Sigmoid colon (tissue), 7 donors: ENCODE results near the gene ANKH. TPM values are rescaled to one million over a fixed set of nuclear protein-coding genes. Genes with fewer than 3 reads are reported as not detected.
"Not testable (repeated sequence)": the region's sequence is repeated elsewhere in the genome, so short reads cannot be mapped to it uniquely, and the experiment has no call there.

Source experiments
- DNase-seq: peaks from one replicate; pipeline ENCODE4 v3.0.0-alpha.2; 2019
- H3K27ac ChIP-seq, 4 donors: fragments of 200-600 bp; sonication (generic); one replicate each; pipeline ENCODE4 v1.5.1; 2016 to 2019; ENCODE audit warnings: mild to moderate bottlenecking in 1 of 4
- H3K27me3 ChIP-seq, 3 donors: fragments of 200-600 bp; sonication (generic); one replicate each; pipeline ENCODE4 v1.5.1; 2019; ENCODE audit warnings: mild to moderate bottlenecking in 1 of 3
- H3K36me3 ChIP-seq, 4 donors: fragments of 200-600 bp; sonication (generic); one replicate each; pipeline ENCODE4 v1.5.1; 2016 to 2019
- H3K4me1 ChIP-seq, 4 donors: fragments of 200-600 bp; sonication (generic); one replicate each; pipeline ENCODE4 v1.5.1; 2017 to 2019
- H3K4me3 ChIP-seq, 4 donors: fragments of 200-600 bp; sonication (generic); one replicate each; pipeline ENCODE4 v1.5.1; 2017 to 2019; ENCODE audit warnings: mild to moderate bottlenecking in 2 of 4, moderate library complexity in 1 of 4
- H3K9me3 ChIP-seq, 4 donors: fragments of 200-600 bp in 3 of 4; sonication (generic) in 3 of 4; one replicate each; pipeline versions ENCODE4 v1.5.1 to v1.6.1; 2013 to 2019
- CTCF ChIP-seq, 4 experiments: fragments of 450-650 bp in 3 of 4; fragments of 200-600 bp in 1 of 4; IDR thresholded peaks; one replicate each; pipeline ENCODE4 v1.5.1; 2016 to 2019; ENCODE audit warnings: antibody characterized with exemption in 4 of 4, mild to moderate bottlenecking in 3 of 4, moderate library complexity in 2 of 4
- EP300 ChIP-seq, 4 donors: sonication (generic); formaldehyde crosslinking; IDR thresholded peaks; one replicate each; pipeline ENCODE4 v1.6.1; 2017; ENCODE audit warnings: antibody characterized with exemption in 4 of 4
- POLR2A ChIP-seq, 2 donors: fragments of 450-650 bp; IDR thresholded peaks; one replicate each; pipeline ENCODE4 v1.6.1; 2016; ENCODE audit warnings: antibody characterized with exemption in 2 of 2, mild to moderate bottlenecking in 2 of 2, moderate library complexity in 2 of 2
- POLR2AphosphoS5 ChIP-seq, 4 donors: sonication (generic); formaldehyde crosslinking; IDR thresholded peaks; one replicate each; pipeline ENCODE4 v1.6.1; 2017; ENCODE audit warnings: antibody characterized with exemption in 4 of 4
- WGBS, 2 donors: extraction: QIAGEN DNeasy Blood & Tissue Kit; methylation state at CpG; one replicate each; pipeline ENCODE4 v1.1.7; 2013; 5-methylcytosine and 5-hydroxymethylcytosine counted together
- intact Hi-C: fragments of 100-400 bp; cut with DNase I; formaldehyde crosslinking; loops from one replicate; pipeline ENCODE4 v1.15.1; 2023
- polyA plus RNA-seq, 3 donors: library from polyadenylated mRNA; stranded (reverse); fragments of 200-250 nt; gene quantifications; one replicate each; pipeline ENCODE4 v1.2.3, GENCODE V29; 2013
- total RNA-seq, 4 donors: library from RNA; depleted of rRNA; stranded (reverse); fragments of >200 nt; gene quantifications; one replicate each; pipeline ENCODE4 v1.1.0, GENCODE V29; 2016
- donor health status: healthy with polysubstance abuse.
- donor health status: Bipolar disorder and iron deficiency.
- donor health status: healthy.

ANKH gene
- total and polyA plus RNA-seq, 7 donors: 16.4 to 49.9 (median 24.7) TPM

DNA sequence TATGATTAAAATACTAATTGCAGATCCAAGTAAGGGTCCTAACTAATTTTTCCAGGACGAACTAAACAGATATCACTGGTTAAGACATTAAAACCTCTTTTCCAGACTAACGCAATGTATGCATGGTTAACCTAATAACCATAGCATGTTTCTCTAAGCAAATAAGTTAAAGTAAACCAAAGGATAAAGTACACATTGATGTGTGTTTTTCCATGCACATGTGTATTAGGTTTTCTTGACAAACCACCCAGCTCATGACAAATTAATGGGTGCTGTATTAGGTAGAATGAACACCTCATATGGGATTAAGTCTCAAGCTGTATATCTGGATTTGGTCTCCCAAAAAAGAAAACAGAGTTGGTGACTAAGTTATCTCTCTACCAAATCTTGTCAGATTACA, 45.6 kb downstream of the ANKH start:
- no peak for TF ChIP-seq CTCF (IDR thresholded peaks at IDR 0.05)
- TF ChIP-seq POLR2A (IDR thresholded peaks at IDR 0.05): no peak
- no peak for TF ChIP-seq EP300 (IDR thresholded peaks at IDR 0.05)
- TF ChIP-seq POLR2AphosphoS5 (IDR thresholded peaks at IDR 0.05): no peak
- H3K9me3 ChIP-seq: no peaks in the 10 kb centered on the region
- no peaks in the 10 kb centered on the region for H3K36me3 ChIP-seq
- H3K27me3 ChIP-seq: no peaks in the 10 kb centered on the region
- H3K4me3 ChIP-seq: no peak overlapping the region
- no peak for DNase-seq
- no peak overlapping the region for H3K27ac ChIP-seq
- 90 to 95% methylated on average over 2 of the region's 2 CpGs for WGBS, 2 donors
- no peaks in the 10 kb centered on the region for H3K4me1 ChIP-seq
- intact Hi-C loops: no loop called here

GRCh38 chr5:14824499-14824898, 47.1 kb downstream of the ANKH start:
- no peaks in the 10 kb centered on the region for H3K4me1 ChIP-seq
- no peaks in the 10 kb centered on the region for H3K36me3 ChIP-seq
- H3K4me3 ChIP-seq: no peak overlapping the region
- TF ChIP-seq POLR2A (IDR thresholded peaks at IDR 0.05) (no peak), CTCF (IDR thresholded peaks at IDR 0.05) (no peak), POLR2AphosphoS5 (IDR thresholded peaks at IDR 0.05) (no peak), EP300 (IDR thresholded peaks at IDR 0.05) (no peak)
- no peak for DNase-seq
- WGBS, 2 donors: 90 to 95% methylated on average over 3 of the region's 3 CpGs
- H3K27me3 ChIP-seq: no peaks in the 10 kb centered on the region
- H3K27ac ChIP-seq: no peak overlapping the region
- no peaks in the 10 kb centered on the region for H3K9me3 ChIP-seq
- intact Hi-C loops: no loop called here

- Histone ChIP-seq H3K36me3 (no peaks in the 10 kb centered on the region), H3K27me3 (no peaks in the 10 kb centered on the region), H3K4me1 (no peaks in the 10 kb centered on the region), H3K9me3 (no peaks in the 10 kb centered on the region), H3K27ac (no peak overlapping the region), H3K4me3 (no peak overlapping the region)
- WGBS, 2 donors: 76 to 78% methylated on average over 9 of the region's 9 CpGs
- TF ChIP-seq POLR2AphosphoS5 (IDR thresholded peaks at IDR 0.05) (no peak), CTCF (IDR thresholded peaks at IDR 0.05) (no peak), EP300 (IDR thresholded peaks at IDR 0.05) (no peak), POLR2A (IDR thresholded peaks at IDR 0.05) (no peak)
- intact Hi-C loops: no loop called here
- no peak for DNase-seq
Observed at GRCh38 chr5:14821100-14821845, 50.3 kb downstream of the ANKH start.

DNA sequence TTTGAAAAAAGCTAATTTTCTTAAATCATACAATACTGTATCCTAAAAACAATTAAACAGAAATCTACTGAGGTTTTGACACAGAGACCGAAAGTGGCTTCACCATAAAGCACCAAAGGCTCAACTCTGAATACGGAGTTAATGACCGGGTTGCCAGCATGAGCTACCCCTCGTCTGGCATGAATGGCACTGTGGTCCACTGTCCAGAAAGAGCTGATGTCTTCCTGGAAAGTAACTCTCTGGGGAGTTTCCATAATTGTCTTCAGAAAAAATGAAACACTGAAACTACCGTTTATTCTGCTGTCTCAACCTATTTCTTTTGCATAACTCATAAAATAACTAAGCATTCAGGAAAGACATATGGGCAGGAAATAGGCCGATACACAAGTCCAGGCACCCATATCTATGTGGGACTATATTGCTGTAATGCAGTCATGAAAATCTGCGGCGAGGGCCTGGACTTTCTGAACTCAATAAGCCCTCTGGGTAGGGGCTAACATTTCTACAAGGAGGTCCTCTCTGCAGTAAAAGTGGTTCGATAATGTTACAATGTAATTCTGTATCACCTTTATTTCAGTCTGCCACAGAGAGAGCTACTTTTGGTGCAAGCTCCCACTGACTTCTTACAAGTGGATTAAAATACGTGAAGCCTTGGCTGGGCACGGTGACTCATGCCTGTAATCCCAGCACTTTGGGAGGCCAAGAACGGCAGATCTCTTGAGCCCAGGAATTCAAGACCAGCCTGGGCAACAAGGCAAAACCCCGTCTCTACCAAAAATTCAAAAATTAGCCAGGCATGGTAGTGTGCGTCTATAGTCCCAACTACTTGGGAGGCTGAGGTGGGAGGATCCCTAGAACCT, 52.4 kb downstream of the ANKH start:
- no peaks in the 10 kb centered on the region for H3K9me3 ChIP-seq
- 86 to 87% methylated on average over 14 of the region's 14 CpGs for WGBS, 2 donors
- H3K4me3 ChIP-seq: no peak overlapping the region
- H3K27me3 ChIP-seq: no peaks in the 10 kb centered on the region
- no peaks in the 10 kb centered on the region for H3K36me3 ChIP-seq
- no peaks in the 10 kb centered on the region for H3K4me1 ChIP-seq
- intact Hi-C loops: no loop called here
- TF ChIP-seq EP300 (IDR thresholded peaks at IDR 0.05): no peak
- DNase-seq: no peak
- no peak overlapping the region for H3K27ac ChIP-seq

DNA sequence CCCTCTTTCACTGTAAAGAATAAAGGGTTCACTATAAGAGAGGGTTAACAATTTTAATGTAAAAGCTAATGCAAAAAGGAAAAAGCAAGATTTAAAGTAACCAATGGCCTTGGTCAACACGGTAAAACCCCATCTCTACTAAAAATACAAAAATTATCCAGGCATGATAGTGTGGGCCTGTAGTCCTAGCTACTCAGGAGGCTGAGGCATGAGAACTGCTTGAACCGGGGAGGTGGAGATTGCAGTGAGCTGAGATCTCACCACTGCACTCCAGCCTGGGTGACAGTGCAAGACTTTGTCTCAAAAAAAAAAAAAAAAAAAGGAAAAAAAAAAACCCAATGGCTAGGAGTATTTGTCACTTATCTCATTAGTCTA, 53.8 kb downstream of the ANKH start:
- H3K27ac ChIP-seq, H3K4me1 ChIP-seq, DNase-seq, H3K9me3 ChIP-seq, intact Hi-C loops, H3K36me3 ChIP-seq, H3K27me3 ChIP-seq, H3K4me3 ChIP-seq: not testable (repeated sequence)
- 79 to 81% methylated on average over 2 of the region's 2 CpGs for WGBS, 2 donors
